ENCODE measurements around the gene PRDX5.
A peak's percentile ranks its signal among the peaks of the same experiment; 100 is the strongest.

The PRDX5 gene

GRCh38 chr11:64339754-64340408 is 22.0 kb downstream of the PRDX5 start, which contains the start of gene CCDC88B (continued):
- TF ChIP-seq ZBTB49 (tag by site-specific recombination; IDR thresholded peaks at IDR 0.05; ENCODE audit: low read depth): no peak
- TF ChIP-seq REPIN1 (tag by site-specific recombination; IDR thresholded peaks at IDR 0.05; ENCODE audit: low read depth): no peak
- TF ChIP-seq SP7 (tag by site-specific recombination; IDR thresholded peaks at IDR 0.05): no peak
- TF ChIP-seq ELK4 (IDR thresholded peaks at IDR 0.05; ENCODE audit: borderline replicate concordance, low read depth, low read length): no peak
- TF ChIP-seq ZFHX2 (tag by site-specific recombination; conservative IDR thresholded peaks at IDR 0.05): no peak
- TF ChIP-seq ZNF48 (tag by site-specific recombination; IDR thresholded peaks at IDR 0.05): no peak
- TF ChIP-seq ZNF692 (tag by site-specific recombination; IDR thresholded peaks at IDR 0.05): no peak
- TF ChIP-seq ZNF16 (tag by site-specific recombination; IDR thresholded peaks at IDR 0.05; ENCODE audit: low read depth): no peak
- TF ChIP-seq ZBTB44 (tag by site-specific recombination; IDR thresholded peaks at IDR 0.05): no peak
- TF ChIP-seq ZNF18 (tag by site-specific recombination; IDR thresholded peaks at IDR 0.05): no peak
- no peak for TF ChIP-seq ZNF837 (tag by site-specific recombination; IDR thresholded peaks at IDR 0.05)
- no peak for TF ChIP-seq ZBTB20 (tag by site-specific recombination; IDR thresholded peaks at IDR 0.05)

GRCh38 chr11:64340671-64341335 is 22.9 kb downstream of the PRDX5 start:
- Histone ChIP-seq H3K9me3 (ENCODE audit: control insufficient read depth, insufficient read depth, low read depth, low read length) (no peaks in the 10 kb centered on the region), H3K4me3 (ENCODE audit: low read depth, low read length) (no peak overlapping the region), H3K36me3 (ENCODE audit: control insufficient read depth in 2 of 2, insufficient read depth in 1 of 2, low read length in 2 of 2) (no peaks in the 10 kb centered on the region), H3K27ac (ENCODE audit: extremely low read depth, low read depth, low read length) (no peak overlapping the region), H3K4me1 (ENCODE audit: control insufficient read depth, insufficient read depth, low read length) (no peaks in the 10 kb centered on the region)
- CTCF ChIA-PET: interaction anchor here (0.5 to 7.9 kb wide), 7 partner anchors 9 to 220 kb away, joined by 3 to 86 read pairs (median 4); partner anchors contain the start of genes PRDX5 and TRMT112
- POLR2A ChIA-PET: interaction anchor here (0.6 to 2.2 kb wide), 2 partner anchors 16 to 29 kb away, joined by 3 to 5 read pairs; no protein-coding TSS in a partner anchor
- peak; percentile 40 for TF ChIP-seq SP3 (tag by site-specific recombination; IDR thresholded peaks at IDR 0.05)
- TF ChIP-seq HIC1 (tag by site-specific recombination; IDR thresholded peaks at IDR 0.05): no peak
- 0 out of 2 replicates have a peak, but pooled peaks have one; percentile 12 for TF ChIP-seq KLF9 (tag by site-specific recombination; IDR thresholded peaks at IDR 0.05; ENCODE audit: low read depth)
- TF ChIP-seq ZBTB49 (tag by site-specific recombination; IDR thresholded peaks at IDR 0.05; ENCODE audit: low read depth): no peak

Measured in HEK293 (cell line).